Neutrophil (primary cell): ENCODE results near the gene BTBD7.

ENCODE experiments used
- H3K27ac ChIP-seq: fragments of 200-600 bp; sonication (generic); 2 replicates; pipeline ENCODE4 v1.5.1; 2016; ENCODE audit warnings: mild to moderate bottlenecking, moderate library complexity
- H3K27me3 ChIP-seq: fragments of 200-600 bp; sonication (generic); 2 replicates; pipeline ENCODE4 v1.6.0; 2016; ENCODE audit warnings: mild to moderate bottlenecking
- H3K36me3 ChIP-seq: fragments of 200-600 bp; sonication (generic); 2 replicates; pipeline ENCODE4 v1.5.1; 2017
- H3K4me1 ChIP-seq, 2 experiments: fragments of 200-600 bp in 1 of 2; sonication (generic) in 1 of 2; 1 replicate in 1 of 2; 2 replicates in 1 of 2; pipeline versions ENCODE4 v1.5.1 to v1.6.1; 2013 to 2016; ENCODE audit warnings: low read depth in 1 of 2, low read length in 1 of 2, mild to moderate bottlenecking in 1 of 2, moderate library complexity in 1 of 2; ENCODE audit not compliant: control insufficient read depth in 1 of 2, insufficient read depth in 1 of 2
- H3K4me3 ChIP-seq, 2 experiments: fragments of 200-600 bp in 1 of 2; sonication (generic) in 1 of 2; 1 replicate in 1 of 2; 2 replicates in 1 of 2; pipeline ENCODE4 v1.5.1; 2013 to 2016; ENCODE audit warnings: low read depth in 1 of 2, low read length in 1 of 2, mild to moderate bottlenecking in 1 of 2, moderate library complexity in 1 of 2
- H3K9me3 ChIP-seq: fragments of 200-600 bp; sonication (generic); 2 replicates; pipeline ENCODE4 v1.5.1; 2016
- CTCF ChIP-seq: fragments of 200-600 bp; sonication (generic); IDR thresholded peaks from 2 replicates; pipeline ENCODE4 v1.5.1; 2016; ENCODE audit warnings: antibody characterized with exemption

BTBD7 gene

GRCh38 chr14:93319494-93319893, 13.3 kb downstream of the BTBD7 start:
- Histone ChIP-seq H3K27me3 (no peaks in the 10 kb centered on the region), H3K27ac (peak overlapping the region; percentile 47), H3K36me3 (no peaks in the 10 kb centered on the region), H3K4me3 (no peak overlapping the region), H3K9me3 (no peaks in the 10 kb centered on the region), H3K4me1 (peaks cover 29 to 39% of the 10 kb centered on the region in 2 experiments)
- TF ChIP-seq CTCF, result no peak

- Histone ChIP-seq H3K27ac (peak overlapping the region; percentile 11), H3K9me3 (no peaks in the 10 kb centered on the region)
- TF ChIP-seq CTCF, result no peak
Observed at GRCh38 chr14:93318927-93319326, 13.9 kb downstream of the BTBD7 start.

GRCh38 chr14:93317875-93318807, 14.7 kb downstream of the BTBD7 start:
- Histone ChIP-seq H3K9me3 (no peaks in the 10 kb centered on the region), H3K4me1 (peaks cover 29 to 36% of the 10 kb centered on the region in 2 experiments), H3K4me3 (peak overlapping the region in 1 of 2 experiments; percentile 4), H3K27ac (peak overlapping the region; percentile 68), H3K36me3 (no peaks in the 10 kb centered on the region), H3K27me3 (no peaks in the 10 kb centered on the region)
- no peak for TF ChIP-seq CTCF

More at GRCh38 chr14:93318927-93319326, 13.9 kb downstream of the BTBD7 start:
- no peak overlapping the region for H3K4me3 ChIP-seq
- no peaks in the 10 kb centered on the region for H3K27me3 ChIP-seq
- H3K36me3 ChIP-seq, result no peaks in the 10 kb centered on the region
- peaks cover 29 to 39% of the 10 kb centered on the region in 2 experiments for H3K4me1 ChIP-seq

- Histone ChIP-seq H3K9me3 (no peaks in the 10 kb centered on the region), H3K27ac (peak overlapping the region; percentile 68), H3K4me3 (peak overlapping the region in 1 of 2 experiments; percentile 4), H3K4me1 (peaks cover 29 to 34% of the 10 kb centered on the region in 2 experiments), H3K27me3 (no peaks in the 10 kb centered on the region), H3K36me3 (no peaks in the 10 kb centered on the region)
- no peak for TF ChIP-seq CTCF
Observed at GRCh38 chr14:93317210-93317874, 15.5 kb downstream of the BTBD7 start.

- no peaks in the 10 kb centered on the region for H3K9me3 ChIP-seq
- H3K27me3 ChIP-seq, result no peaks in the 10 kb centered on the region
- no peak overlapping the region for H3K27ac ChIP-seq
- peaks cover 29 to 34% of the 10 kb centered on the region in 2 experiments for H3K4me1 ChIP-seq
- TF ChIP-seq CTCF, result no peak
- H3K36me3 ChIP-seq, result no peaks in the 10 kb centered on the region
- H3K4me3 ChIP-seq, result no peak overlapping the region
Observed at GRCh38 chr14:93316716-93317115, 16.1 kb downstream of the BTBD7 start.
